SK-N-SH (cell line): ENCODE results near the gene FAM135A. TPM values are rescaled to one million over a fixed set of nuclear protein-coding genes. Genes with fewer than 3 reads are reported as not detected.
"Not testable (repeated sequence)": the region's sequence is repeated elsewhere in the genome, so short reads cannot be mapped to it uniquely, and the experiment has no call there.

Source experiments
- CTCF ChIA-PET: fragments of 300-600, 350-600 bp; formaldehyde crosslinking; extraction: SDS; loops from one replicate; lab custom pipeline; 2021; lab: Yijun Ruan, JAX
- POLR2A ChIA-PET: fragments of 350-600 bp; sonication (Branson Sonifier 250); formaldehyde crosslinking; extraction: SDS; loops from one replicate; lab custom pipeline; 2020; ENCODE audit warnings: antibody characterized with exemption, inconsistent platforms; lab: Yijun Ruan, JAX
- DNase-seq: peaks from one replicate; pipeline ENCODE4 v3.0.0; 2012
- H2AFZ ChIP-seq: fragments of 200-600 bp; sonication (generic); 2 replicates; pipeline ENCODE4 v1.8.1; 2016; ENCODE audit warnings: antibody characterized with exemption, mild to moderate bottlenecking, low read depth
- H3F3A ChIP-seq: fragments of 200-600 bp; sonication (generic); replicated peaks from 2 replicates; pipeline ENCODE3; 2016; ENCODE audit warnings: antibody characterized with exemption, mild to moderate bottlenecking; ENCODE audit not compliant: insufficient read depth
- H3K27ac ChIP-seq, 2 experiments: fragments of 200-500 bp in 1 of 2; fragments of 200-600 bp in 1 of 2; sonication (Bioruptor generic) in 1 of 2; sonication (generic), shearing (Covaris generic) in 1 of 2; 2 replicates each; pipeline versions ENCODE4 v1.5.1 to v1.6.1; 2014 to 2016; ENCODE audit warnings: low read depth in 2 of 2, inconsistent platforms in 1 of 2, low read length in 1 of 2, mild to moderate bottlenecking in 1 of 2, mixed read lengths in 1 of 2
- H3K27me3 ChIP-seq: fragments of 200-600 bp; sonication (generic), shearing (Covaris generic); 2 replicates; pipeline ENCODE4 v1.6.1; 2016; ENCODE audit warnings: mixed run types; ENCODE audit not compliant: insufficient read depth
- H3K36me3 ChIP-seq, 2 experiments: fragments of 200-500 bp in 1 of 2; fragments of 200-600 bp in 1 of 2; sonication (Bioruptor generic) in 1 of 2; sonication (generic) in 1 of 2; replicated peaks in 1 of 2; 2 replicates each; pipeline versions ENCODE3 to v1.5.1; 2014 to 2016; ENCODE audit warnings: low read length in 1 of 2, mild to moderate bottlenecking in 1 of 2; ENCODE audit not compliant: insufficient read depth in 2 of 2, control insufficient read depth in 1 of 2
- H3K4me1 ChIP-seq, 2 experiments: fragments of 200-500 bp in 1 of 2; fragments of 200-600 bp in 1 of 2; sonication (Bioruptor generic) in 1 of 2; sonication (generic), shearing (Covaris generic) in 1 of 2; 2 replicates each; pipeline versions ENCODE4 v1.5.1 to v1.6.1; 2014 to 2016; ENCODE audit warnings: low read depth in 1 of 2, low read length in 1 of 2, mixed run types in 1 of 2; ENCODE audit not compliant: insufficient read depth in 2 of 2, control insufficient read depth in 1 of 2
- H3K4me2 ChIP-seq: fragments of 200-600 bp; sonication (generic), shearing (Covaris generic); 2 replicates; pipeline ENCODE4 v1.6.1; 2017; ENCODE audit warnings: mixed run types
- H3K4me3 ChIP-seq, 2 experiments: fragments of 200-500 bp in 1 of 2; fragments of 200-600 bp in 1 of 2; sonication (Bioruptor generic) in 1 of 2; sonication (generic), shearing (Covaris generic) in 1 of 2; 2 replicates each; pipeline versions ENCODE4 v1.5.1 to v1.8.1; 2014 to 2016; ENCODE audit warnings: low read depth in 2 of 2, inconsistent platforms in 1 of 2, low read length in 1 of 2, mild to moderate bottlenecking in 1 of 2, mixed read lengths in 1 of 2, moderate library complexity in 1 of 2
- H3K79me2 ChIP-seq: fragments of 200-600 bp; sonication (generic); 2 replicates; pipeline ENCODE4 v1.8.1; 2017; ENCODE audit warnings: mild to moderate bottlenecking; ENCODE audit not compliant: insufficient read depth
- H3K9ac ChIP-seq: fragments of 200-600 bp; sonication (generic); 2 replicates; pipeline ENCODE4 v1.6.1; 2017; ENCODE audit warnings: mixed run types
- H3K9me2 ChIP-seq: fragments of 200-600 bp; sonication (generic); 2 replicates; pipeline ENCODE4 v1.6.1; 2017; ENCODE audit warnings: mixed run types
- H3K9me3 ChIP-seq: fragments of 200-600 bp; sonication (generic); 2 replicates; pipeline ENCODE4 v1.6.1; 2017; ENCODE audit warnings: mixed run types, mild to moderate bottlenecking, moderate library complexity
- H4K20me1 ChIP-seq: fragments of 200-600 bp; sonication (generic); 2 replicates; pipeline ENCODE4 v1.6.1; 2017; ENCODE audit warnings: mild to moderate bottlenecking, mixed run types; ENCODE audit not compliant: insufficient read depth
- EP300 ChIP-seq, 2 experiments: IDR thresholded peaks; 2 replicates each; pipeline versions ENCODE4 v1.4.0 to v1.6.1; 2012; ENCODE audit warnings: borderline replicate concordance in 1 of 2, low read depth in 1 of 2, low read length in 1 of 2
- EZH2phosphoT487 ChIP-seq: fragments of 200-600 bp; sonication (generic); IDR thresholded peaks from 2 replicates; pipeline ENCODE4 v1.6.1; 2017; ENCODE audit warnings: low read depth, mixed run types, mild to moderate bottlenecking, antibody characterized with exemption, moderate library complexity, borderline replicate concordance
- FOXM1 ChIP-seq: IDR thresholded peaks from 2 replicates; pipeline ENCODE4 v1.4.0; 2012; ENCODE audit warnings: low read depth, mild to moderate bottlenecking
- GATA2 ChIP-seq: sonication (generic); formaldehyde crosslinking; IDR thresholded peaks from 2 replicates; pipeline ENCODE4 v1.5.0; 2020; ENCODE audit warnings: mild to moderate bottlenecking, missing genetic modification reagents
- JUND ChIP-seq: IDR thresholded peaks from 2 replicates; pipeline ENCODE4 v1.4.0; 2012
- MAX ChIP-seq: IDR thresholded peaks from 2 replicates; pipeline ENCODE4 v1.4.0; 2012; ENCODE audit warnings: low read depth
- NFIC ChIP-seq: IDR thresholded peaks from 2 replicates; pipeline ENCODE4 v1.4.0; 2012; ENCODE audit warnings: borderline replicate concordance
- POLR2AphosphoS5 ChIP-seq: IDR thresholded peaks from 2 replicates; pipeline ENCODE4 v1.6.1; 2012; ENCODE audit warnings: low read depth, low read length
- RCOR1 ChIP-seq: fragments of 150-350 bp; IDR thresholded peaks from 2 replicates; pipeline ENCODE4 v1.6.1; 2017; ENCODE audit warnings: antibody characterized with exemption, low read length
- SIN3A ChIP-seq: IDR thresholded peaks from 2 replicates; pipeline ENCODE4 v1.6.1; 2012; ENCODE audit warnings: low read depth, mild to moderate bottlenecking, low read length, moderate library complexity, borderline replicate concordance
- TAF1 ChIP-seq: IDR thresholded peaks from 2 replicates; pipeline ENCODE4 v1.6.1; 2012; ENCODE audit warnings: low read depth, mild to moderate bottlenecking, low read length, moderate library complexity, borderline replicate concordance
- TCF12 ChIP-seq: IDR thresholded peaks from 2 replicates; pipeline ENCODE4 v1.4.0; 2012
- ZBTB33 ChIP-seq: IDR thresholded peaks from 2 replicates; pipeline ENCODE4 v1.4.0; 2012; ENCODE audit warnings: low read depth, borderline replicate concordance
- WGBS: methylation state at CpG from one replicate; pipeline ENCODE4 v1.1.6; 2017; ENCODE audit warnings: low lambda C conversion rate; 5-methylcytosine and 5-hydroxymethylcytosine counted together
- polyA plus RNA-seq, 3 experiments: library from polyadenylated mRNA; depleted of rRNA; stranded (reverse); fragments of >200 nt; gene quantifications; 2 replicates each; pipeline ENCODE4 v1.2.3, GENCODE V29; 2012

The FAM135A gene
- polyA plus RNA-seq, 1 of the 3 experiments (the other 2 are of a cell fraction): 2.6 TPM

- peaks cover 7 to 10% of the 10 kb centered on the region in 2 experiments for H3K36me3 ChIP-seq
- H3K9me3 ChIP-seq, H3K9ac ChIP-seq, POLR2A ChIA-PET, H4K20me1 ChIP-seq, H3K27me3 ChIP-seq, H2AFZ ChIP-seq, DNase-seq, CTCF ChIA-PET, H3K4me1 ChIP-seq, H3K4me3 ChIP-seq, H3K27ac ChIP-seq, H3K4me2 ChIP-seq, H3K9me2 ChIP-seq, H3K79me2 ChIP-seq, H3F3A ChIP-seq: not testable (repeated sequence)
- WGBS: 92% methylated on average over 2 of the region's 2 CpGs
These were observed 40.6 kb downstream of the FAM135A start for GRCh38 chr6:70453899-70454298.

- Histone ChIP-seq H3K27me3 (no peaks in the 10 kb centered on the region), H3K9me2 (no peaks in the 10 kb centered on the region), H4K20me1 (no peaks in the 10 kb centered on the region), H3K4me2 (no peak overlapping the region), H3K27ac (no peak overlapping the region), H3K9ac (no peak overlapping the region), H3F3A (no peaks in the 10 kb centered on the region), H3K4me1 (no peaks in the 10 kb centered on the region), H3K9me3 (no peaks in the 10 kb centered on the region), H2AFZ (no peak overlapping the region), H3K4me3 (no peak overlapping the region), H3K36me3 (peaks cover 7% of the 10 kb centered on the region in 2 experiments), H3K79me2 (no peaks in the 10 kb centered on the region)
- no peak for TF ChIP-seq RCOR1
- no peak for TF ChIP-seq JUND
- no peak for TF ChIP-seq FOXM1
- no peak for TF ChIP-seq EZH2phosphoT487
- TF ChIP-seq ZBTB33: no peak
- TF ChIP-seq POLR2AphosphoS5: no peak
- no peak for TF ChIP-seq MAX
- no peak for TF ChIP-seq EP300 (IDR thresholded peaks at IDR 0.05; ENCODE audit: borderline replicate concordance in 1 of 2, low read depth in 1 of 2, low read length in 1 of 2)
- TF ChIP-seq TCF12: no peak
- TF ChIP-seq NFIC: no peak
- no peak for TF ChIP-seq SIN3A
- TF ChIP-seq GATA2 (CRISPR knock-in tag): no peak
- no peak for TF ChIP-seq TAF1
- WGBS: 80% methylated on average over 1 of the region's 1 CpG
- ChIA-PET POLR2A (no interaction called here), CTCF (no interaction called here)
- no peak for DNase-seq
These were observed 43.4 kb downstream of the FAM135A start for GRCh38 chr6:70456735-70457134.
